HL-60/S4 treated with retinoic acid at 250 ng/mL for 4 days and 3 days (cell line): ENCODE measurements around the gene PHYHD1.
"Not testable (repeated sequence)": the region's sequence is repeated elsewhere in the genome, so short reads cannot be mapped to it uniquely, and the experiment has no call there.

Experiments
- in situ Hi-C: fragments of 300-500 bp; cut with MboI; formaldehyde crosslinking; loops from 2 replicates; pipeline ENCODE4 v1.7.0; 2022; ENCODE audit warnings: low sequenced_read_pairs

PHYHD1 gene

DNA sequence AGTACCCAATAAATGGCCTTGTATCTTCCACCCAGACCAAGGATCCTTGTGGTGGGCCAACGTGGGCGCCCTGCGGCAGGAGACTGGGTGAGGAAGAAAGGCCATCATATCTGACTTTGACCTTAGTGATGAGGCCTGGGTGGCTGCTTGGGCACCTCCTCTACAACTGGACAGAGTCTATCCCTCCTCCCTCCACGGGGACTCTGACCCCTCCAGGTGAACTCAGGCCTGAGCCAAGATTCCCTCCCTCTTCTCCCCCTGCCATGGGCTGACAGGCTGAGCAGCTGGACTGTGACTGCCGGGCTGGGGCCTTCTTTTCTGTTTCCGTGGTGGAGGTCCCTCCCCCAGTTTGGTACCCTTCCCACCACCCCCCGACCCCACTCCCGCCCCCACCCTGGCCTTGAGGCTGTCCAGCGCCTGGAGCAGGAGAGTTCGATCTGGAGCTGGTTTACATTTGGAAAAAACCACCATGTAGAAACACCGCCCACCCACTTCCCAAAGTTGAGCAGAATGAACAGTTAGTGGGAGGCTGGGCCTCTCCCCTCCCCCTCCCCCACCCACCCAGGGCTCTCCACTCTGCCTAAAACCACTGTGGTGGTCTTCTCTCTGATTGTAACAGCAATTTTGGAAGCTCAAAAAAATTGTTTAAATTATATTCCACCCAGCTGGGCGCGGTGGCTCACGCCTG, 1.2 kb upstream of the PHYHD1 start:
- in situ Hi-C loops = no loop called here

DNA sequence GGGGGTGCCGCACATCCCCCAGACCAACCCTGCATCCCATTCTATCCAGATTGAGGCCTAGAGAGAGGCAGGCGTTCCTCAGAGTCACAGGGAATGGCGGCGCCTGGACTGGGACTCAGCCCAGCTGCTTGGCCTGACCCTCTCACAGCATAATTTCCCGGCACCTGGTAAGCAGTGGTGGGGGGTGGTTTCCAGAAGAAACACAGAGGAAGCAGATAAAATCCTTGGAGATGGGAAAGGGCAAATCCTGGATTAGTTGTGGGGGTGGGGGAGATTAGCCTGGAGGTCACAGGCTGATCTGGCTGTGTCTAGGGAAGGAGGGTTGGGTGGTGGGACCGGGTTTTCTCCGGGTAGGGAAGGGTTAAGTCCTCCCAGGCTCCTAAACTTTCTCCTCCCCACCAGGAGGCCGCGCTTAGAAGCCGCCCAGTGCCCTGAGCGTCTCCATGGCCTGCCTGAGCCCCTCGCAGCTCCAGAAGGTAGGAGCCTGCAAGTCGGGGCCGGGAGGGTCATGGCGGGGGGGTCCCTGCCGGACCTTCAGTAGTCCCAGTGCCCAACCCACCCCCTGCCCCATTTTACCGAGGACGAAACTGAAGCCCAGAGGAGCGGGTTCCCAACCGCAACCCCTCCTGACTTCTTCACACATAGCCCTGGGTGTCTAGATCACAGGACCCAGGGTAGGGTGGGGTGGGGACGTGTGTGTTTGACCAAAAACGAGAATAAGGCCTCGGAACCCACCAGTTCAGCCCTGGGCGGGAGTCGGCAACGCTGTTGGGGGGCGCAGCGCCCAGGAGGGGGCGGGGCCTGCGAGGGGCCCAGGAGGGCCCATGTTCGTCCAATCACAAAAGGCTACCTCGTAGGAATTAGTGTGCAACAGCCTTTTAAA, 1.3 kb downstream of the PHYHD1 start:
- in situ Hi-C loops = no loop called here

DNA sequence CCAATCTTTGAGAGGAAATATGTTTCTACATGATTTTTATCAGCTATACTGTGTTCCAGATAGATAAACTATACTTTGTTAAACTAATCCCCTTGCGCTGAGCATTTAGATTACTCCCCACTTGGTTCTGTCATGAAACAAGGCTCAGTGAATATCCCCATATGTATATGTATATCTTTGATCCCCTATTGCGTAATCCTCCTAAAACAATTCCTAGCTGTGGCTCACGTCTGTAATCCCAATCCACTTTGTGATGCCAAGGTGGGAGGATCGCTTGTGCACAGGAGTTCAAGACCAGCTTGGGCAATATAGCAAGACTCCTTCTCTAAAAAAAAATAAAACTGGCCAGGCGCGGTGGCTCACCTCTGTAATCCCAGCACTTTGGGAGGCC, 2.7 kb downstream of the PHYHD1 start:
- in situ Hi-C loops = no loop called here

DNA sequence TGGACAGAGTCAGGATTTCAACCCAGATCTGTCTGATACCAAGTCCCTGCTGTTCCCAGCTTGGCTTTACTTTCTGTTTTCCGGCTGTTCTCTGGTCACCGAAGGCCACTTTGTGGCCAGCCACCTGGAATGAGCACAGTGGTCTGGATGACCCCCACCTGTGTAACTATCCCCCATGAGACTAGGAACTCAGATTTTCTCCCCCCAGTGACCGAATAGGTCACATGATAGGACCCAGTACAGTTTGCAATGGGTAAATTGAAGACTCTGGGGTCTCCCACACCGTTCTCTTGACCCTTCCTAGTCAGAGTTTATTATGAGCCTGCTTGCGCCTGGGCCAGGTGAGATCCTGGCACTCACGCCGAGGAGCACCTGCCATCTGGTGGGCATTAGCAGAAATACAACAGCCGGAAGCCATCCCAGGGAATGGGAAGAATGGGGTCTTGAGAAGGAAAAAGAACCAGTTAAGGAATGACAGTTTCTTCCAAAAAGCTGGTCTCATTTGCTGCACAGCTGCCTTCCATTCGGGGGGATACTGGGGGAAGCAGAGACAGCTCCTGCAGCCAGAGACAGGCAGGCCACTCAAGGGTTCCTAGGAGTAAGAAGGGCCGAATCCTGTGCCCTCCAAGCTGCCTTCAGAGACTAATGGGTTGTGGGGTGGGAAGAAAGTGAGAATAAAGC, 7.1 kb downstream of the PHYHD1 start:
- in situ Hi-C loops = no loop called here

DNA sequence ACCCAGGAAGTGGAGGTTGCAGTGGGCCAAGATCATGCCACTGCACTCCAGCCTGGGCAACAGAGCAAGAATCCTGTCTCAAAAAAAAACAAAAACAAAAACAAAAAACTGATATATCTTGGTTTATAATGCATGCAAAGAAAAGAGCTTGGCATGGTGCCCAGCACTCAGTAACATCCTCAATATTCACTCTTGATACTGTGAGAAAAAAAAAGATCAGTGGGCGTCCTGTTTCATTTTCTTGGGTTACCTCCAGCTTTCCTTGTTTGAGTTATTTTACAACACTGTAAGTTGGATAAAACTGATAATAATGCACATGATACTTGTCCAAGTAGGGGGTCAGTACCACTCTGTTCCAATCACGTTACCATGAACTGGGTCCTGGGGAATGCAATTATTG, 7.8 kb downstream of the PHYHD1 start:
- in situ Hi-C loops = no loop called here

DNA sequence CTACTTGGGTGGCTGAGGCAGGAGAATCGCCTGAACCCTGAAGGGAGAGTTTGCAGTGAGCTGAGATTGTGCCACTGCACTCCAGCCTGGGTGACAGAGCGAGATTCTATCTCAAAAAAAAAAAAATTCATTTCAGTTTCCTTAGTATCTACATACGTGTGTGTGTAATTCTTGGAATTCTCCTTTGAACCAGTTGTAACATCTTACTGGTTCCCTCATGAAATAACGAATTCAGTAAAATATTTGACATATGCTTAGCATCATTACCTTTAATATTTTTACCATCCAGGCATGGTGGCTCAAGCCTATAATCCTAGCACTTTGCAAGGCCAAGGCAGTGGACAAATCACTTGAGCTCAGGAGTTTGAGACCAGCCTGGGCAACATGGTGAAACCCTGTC, 8.8 kb downstream of the PHYHD1 start:
- in situ Hi-C loops = no loop called here

DNA sequence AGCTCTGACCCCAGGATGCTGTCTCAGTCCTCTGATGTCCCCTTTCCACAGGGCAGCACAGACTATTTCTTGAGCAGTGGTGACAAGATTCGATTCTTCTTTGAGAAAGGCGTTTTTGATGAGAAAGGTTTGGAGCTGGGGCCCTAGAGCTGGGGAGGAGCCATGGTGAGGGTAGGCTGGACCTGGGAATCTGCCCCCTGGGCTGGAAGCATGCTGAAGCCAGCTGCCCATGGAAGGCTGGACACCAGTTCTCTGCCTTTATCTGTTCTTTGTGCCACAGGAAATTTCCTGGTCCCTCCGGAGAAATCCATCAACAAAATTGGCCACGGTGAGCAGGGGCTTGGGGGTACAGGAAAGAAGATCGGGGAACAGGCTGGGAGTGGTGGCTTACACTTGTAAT, 12.9 kb downstream of the PHYHD1 start:
- in situ Hi-C loops = no loop called here

DNA sequence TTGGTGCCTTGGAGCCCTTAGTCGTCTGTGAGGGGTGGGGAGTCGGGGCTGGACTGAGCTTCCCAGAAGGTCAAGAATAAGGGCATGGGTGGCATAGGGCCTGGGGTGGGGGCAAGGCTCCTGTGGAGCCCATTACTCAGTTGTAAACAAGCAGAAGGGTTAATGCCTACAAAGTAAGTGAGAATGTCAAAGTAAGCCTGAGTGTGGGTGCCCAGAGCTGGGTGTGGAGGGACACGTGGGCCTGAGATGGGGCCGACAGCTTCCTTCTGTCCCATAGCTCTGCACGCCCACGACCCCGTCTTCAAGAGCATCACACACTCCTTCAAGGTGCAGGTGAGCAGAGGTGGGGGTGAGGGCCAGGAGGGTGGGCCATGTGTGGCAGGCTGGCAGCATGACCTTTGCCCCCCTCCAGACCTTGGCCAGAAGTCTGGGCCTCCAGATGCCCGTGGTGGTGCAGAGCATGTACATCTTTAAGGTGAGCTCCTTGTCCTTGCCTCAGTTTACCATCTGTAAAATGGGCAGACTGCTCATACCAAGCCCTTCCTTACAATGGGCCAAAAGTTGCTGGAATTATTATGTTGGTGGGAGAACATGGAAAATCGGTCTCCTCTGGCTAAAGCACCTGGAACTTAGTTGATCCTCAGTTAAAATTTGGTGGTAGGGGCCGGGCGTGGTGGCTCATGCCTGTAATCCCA, 15.5 kb downstream of the PHYHD1 start:
- in situ Hi-C loops = no loop called here

DNA sequence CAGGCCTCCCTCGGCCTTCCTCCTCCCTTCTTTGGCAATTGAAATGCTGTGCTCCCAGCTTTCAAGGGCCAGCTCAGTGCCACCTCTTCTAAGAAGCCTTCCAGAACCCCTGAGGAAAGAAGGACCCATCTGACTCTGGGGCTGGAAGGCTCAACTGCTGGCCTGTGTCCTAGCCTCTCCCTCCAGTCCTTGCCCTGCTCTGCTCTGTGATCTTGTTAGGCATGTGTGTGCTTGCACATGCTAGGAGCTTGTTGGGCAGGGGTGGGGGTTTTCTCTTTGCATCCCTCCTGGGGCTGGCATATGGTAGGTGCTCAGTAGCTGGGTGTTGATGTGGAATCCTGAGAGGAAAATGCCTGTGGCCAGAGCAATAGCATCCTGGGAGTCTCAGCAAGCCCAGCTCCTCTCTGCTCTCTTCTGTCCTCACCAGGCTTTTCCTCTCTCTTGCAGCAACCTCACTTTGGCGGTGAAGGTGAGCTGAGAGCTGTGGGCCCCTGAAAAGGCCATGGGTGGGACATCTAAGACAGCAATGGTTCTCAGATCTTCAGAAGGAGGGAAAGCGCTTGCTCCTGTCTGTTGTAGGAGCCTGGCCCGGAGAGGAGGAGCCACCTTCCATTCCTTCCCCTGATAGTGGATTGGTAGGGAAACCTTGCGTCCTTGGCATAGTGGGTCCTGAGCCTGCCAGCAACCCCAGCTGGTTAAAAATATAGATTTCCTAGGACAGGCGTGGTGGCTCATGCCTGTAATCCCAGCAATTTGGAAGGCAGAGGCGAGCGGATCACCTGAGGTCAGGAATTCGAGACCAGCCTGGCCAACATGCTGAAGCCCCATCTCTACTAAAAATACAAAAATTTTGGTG, 16.8 kb downstream of the PHYHD1 start:
- in situ Hi-C loops = no loop called here

DNA sequence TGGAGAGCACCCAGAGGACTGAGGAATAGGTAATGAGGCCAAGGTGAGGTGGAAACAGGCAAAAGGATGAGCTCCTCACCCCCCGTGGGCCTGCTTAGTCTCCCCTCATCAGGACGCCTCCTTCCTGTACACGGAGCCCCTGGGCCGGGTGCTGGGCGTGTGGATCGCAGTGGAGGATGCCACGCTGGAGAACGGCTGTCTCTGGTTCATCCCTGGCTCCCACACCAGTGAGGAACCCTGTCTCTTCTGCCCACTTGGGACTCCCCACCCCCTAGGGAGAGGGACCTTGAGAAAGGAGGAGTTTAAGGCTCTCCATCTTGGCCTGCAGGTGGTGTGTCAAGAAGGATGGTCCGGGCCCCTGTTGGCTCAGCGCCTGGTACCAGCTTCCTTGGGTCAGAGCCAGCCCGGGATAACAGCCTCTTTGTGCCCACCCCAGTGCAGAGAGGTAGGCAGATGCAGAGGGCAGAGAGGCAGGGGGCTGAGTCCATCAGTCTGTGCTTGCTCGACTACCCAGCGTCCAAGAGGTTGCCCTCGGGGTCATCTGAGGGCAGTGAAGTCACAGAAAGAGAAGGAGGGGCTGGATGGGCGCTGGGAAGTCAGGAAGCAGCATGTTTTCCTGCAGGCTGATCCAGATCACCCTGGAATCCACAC, 19.6 kb downstream of the PHYHD1 start:
- in situ Hi-C loops = no loop called here

DNA sequence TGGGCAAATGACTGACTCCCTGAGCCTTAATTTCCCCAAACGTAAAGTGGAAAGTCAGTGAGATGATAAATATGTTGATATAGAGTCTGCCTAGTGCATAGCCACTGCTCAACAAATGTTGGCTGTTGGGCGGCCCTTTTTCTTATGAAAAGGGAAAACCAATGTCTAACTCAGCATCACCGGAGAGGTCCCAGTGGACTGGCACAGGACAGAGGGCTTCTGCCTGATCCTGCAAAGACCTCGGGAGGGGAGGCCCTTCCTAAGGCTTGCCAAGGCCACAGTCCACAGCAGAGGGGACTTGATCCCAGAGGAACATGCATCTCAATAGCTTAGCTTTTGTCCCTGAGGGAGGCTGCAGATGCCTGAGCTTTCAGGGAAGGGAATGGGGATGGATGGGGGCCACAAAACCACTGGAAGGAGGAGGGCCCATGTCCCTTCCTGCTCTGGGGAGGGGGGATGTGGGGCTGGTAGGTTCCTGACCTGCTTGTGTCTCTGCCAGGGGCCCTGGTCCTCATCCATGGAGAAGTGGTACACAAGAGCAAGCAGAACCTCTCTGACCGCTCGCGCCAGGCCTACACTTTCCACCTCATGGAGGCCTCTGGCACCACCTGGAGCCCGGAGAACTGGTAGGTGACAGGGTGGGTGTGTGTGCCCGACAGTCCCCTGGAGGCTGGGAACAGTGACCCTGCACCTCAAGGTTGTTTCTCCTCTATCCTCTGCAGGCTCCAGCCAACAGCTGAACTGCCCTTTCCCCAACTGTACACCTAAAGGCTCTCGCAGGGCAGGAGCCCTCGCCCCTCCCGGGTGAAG, 20.4 kb downstream of the PHYHD1 start:
- in situ Hi-C loops = no loop called here

DNA sequence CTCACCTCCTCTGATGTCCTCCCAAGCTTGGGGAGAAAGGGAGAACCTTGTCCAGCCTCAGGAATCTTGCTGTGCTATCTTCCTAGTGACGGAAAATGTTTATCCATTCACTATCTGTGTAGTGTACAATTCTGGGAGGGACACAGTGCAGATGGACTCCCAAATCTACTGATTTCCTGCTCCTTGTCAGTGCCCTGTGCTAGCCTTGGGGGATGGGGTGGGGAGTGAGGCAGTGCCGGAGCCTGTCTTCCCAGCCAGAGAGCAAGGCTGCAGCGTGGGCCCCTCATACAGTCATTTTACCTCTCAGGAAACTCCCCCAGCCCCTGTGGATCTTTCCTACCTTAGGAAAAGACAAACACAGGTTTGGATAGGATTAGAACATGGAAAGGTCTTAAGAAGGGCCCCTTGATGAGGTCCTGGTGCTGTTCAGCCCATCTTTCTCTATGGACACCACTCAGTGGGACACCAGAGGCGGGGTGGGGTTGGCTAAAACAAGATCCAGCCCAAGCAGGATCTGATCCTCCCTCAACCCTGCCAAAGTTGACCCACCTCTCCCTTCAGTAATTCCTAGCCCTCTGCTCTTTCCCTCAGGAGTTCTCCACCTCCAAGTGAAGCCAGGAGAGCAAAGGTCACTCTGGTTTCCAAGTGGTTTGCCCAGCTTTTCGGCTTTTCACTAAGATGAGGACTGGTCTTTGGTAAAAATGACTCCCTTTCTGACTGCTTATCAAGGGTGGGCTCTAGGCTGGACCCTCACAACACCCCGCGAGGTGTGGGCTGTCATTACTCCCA, 23.2 kb downstream of the PHYHD1 start:
- in situ Hi-C loops = no loop called here

DNA sequence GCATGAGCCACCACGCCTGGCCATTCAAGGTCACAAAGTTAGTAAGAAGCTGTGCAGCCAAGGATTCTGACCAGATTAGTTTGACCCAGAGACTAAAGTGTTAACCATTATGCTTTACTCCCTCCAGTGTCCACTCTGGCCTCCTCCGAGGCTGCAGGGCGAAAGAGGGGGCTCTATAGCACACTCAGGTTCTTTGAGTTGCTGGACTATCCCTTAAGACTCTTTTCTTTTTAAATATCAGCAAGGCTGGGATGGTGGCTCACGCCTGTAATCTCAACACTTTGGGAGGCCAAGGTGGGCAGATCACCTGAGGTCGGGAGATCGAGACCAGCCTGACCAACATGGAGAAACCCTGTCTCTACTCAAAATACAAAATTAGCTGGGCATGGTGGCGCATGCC, 24.2 kb downstream of the PHYHD1 start:
- in situ Hi-C loops = not testable (repeated sequence)

DNA sequence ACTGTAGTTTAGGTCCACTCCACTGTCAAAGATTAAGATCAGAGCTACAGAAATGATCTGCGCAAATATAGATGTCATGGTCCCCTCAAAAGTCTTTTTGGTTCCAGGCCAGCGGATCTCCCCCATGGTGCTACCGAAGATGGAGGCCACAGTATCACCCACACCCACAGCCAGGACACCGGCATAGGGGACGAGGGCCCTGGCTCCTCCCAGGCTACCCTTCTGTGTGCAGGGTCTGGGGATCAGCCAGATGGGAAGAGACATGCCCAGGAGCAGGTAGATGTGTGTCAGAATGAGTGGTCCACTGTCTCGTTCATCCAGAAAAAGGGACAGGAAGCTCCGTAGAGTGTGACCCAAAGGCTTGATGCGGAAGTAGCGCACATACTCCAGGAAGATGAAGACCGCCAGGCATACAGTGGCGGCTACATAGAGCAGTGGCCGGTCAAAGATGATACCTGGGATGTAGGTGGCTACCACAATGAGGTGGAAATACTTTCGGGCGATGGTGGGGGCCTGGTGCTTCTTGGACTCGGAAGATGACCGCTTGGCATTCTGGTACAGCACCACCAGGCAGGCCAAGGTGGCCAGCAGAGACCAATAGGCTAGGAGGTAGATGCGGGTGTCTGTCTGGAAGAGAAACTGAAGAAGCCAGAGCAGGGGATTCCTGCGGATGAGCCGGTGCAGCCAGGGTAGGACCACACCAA, 25.2 kb downstream of the PHYHD1 start:
- in situ Hi-C loops = no loop called here

DNA sequence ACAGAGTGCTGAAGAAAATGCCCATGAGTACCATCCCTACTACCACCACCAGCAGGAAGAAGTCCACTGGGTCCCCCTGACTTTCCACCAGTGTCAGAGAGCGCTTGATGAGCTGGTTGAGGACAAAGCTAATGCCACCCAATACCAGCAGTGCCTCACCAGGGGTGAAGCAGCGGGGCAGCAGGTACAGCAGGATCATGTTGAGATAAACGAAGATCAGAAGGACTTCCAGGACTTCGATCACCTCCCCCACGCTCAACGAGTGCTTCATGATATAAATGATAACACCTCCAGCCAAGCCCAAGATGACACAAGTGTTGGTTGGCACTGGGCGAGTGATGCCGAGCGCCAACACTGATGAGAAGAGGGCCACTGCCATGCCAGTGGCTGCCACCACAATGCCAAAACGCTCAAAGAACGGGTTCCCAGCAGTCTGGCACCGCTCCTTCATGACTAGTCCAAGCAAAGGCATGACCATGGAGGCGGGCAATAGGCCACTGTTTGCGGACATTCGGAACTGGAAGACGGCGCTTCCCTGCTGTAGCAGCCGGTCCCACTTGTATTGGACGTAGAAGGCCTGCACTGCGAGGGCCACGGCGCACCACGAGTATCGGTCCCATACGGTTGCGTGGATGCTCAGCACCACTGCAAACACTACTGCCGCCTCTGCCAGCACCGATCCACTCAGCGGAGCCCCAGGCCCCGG, 25.9 kb downstream of the PHYHD1 start:
- in situ Hi-C loops = no loop called here

DNA sequence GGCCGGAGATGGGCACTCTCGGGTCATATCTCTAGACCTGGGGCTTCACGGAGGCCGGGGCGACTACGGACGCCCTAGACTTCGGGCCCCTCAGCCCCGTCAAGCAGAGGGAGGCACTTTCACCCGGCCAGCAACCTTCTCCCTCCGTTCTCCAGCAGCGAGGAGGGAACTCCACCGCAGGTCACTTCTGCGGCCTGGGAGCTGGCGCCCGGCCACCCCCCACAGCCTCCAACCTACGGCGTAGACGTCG, 26.4 kb downstream of the PHYHD1 start:
- in situ Hi-C loops = no loop called here
